ENCODE measurements around the gene AIFM2.
A peak's percentile ranks its signal among the peaks of the same experiment; 100 is the strongest.

Gene AIFM2

GRCh38 chr10:70176441-70176840 lies 43.8 kb upstream of the AIFM2 start:
- no peak for DNase-seq
- Histone ChIP-seq H3K36me3 (replicated peaks; ENCODE audit: insufficient read depth, low read length) (no peaks in the 10 kb centered on the region), H2AFZ (ENCODE audit: low read length) (no peak overlapping the region), H3K9me3 (replicated peaks; ENCODE audit: insufficient read depth, low read length) (no peaks in the 10 kb centered on the region), H3K4me2 (ENCODE audit: low read depth, low read length) (no peak overlapping the region), H3K9ac (ENCODE audit: low read length) (no peak overlapping the region), H3K9me2 (replicated peaks; ENCODE audit: insufficient read depth, low read length) (no peaks in the 10 kb centered on the region), H3K4me1 (ENCODE audit: low read length) (peaks cover 8% of the 10 kb centered on the region; the same call in 1 of the 2 replicates), H3K79me2 (ENCODE audit: low read length) (no peaks in the 10 kb centered on the region), H3K27ac (ENCODE audit: low read length) (no peak overlapping the region), H4K20me1 (ENCODE audit: insufficient read depth, low read length) (no peaks in the 10 kb centered on the region), H3K4me3 (ENCODE audit: low read length) (no peak overlapping the region), H3F3A (ENCODE audit: insufficient read depth, low read length) (peaks cover 8% of the 10 kb centered on the region; the same call in 1 of the 2 replicates), H3K27me3 (replicated peaks; ENCODE audit: insufficient read depth, low read length) (no peaks in the 10 kb centered on the region)
- TF ChIP-seq CTCF (IDR thresholded peaks at IDR 0.05; ENCODE audit: low read length) = no peak
- TF ChIP-seq EZH2 (optimal IDR thresholded peaks at IDR 0.05; ENCODE audit: low read depth, low read length) = no peak
- TF ChIP-seq EZH2phosphoT487 (IDR thresholded peaks at IDR 0.05; ENCODE audit: low read length) = no peak

- Histone ChIP-seq H4K20me1 (ENCODE audit: insufficient read depth, low read length) (no peaks in the 10 kb centered on the region), H3K4me3 (ENCODE audit: low read length) (no peak overlapping the region), H3K79me2 (ENCODE audit: low read length) (no peaks in the 10 kb centered on the region), H3K4me1 (ENCODE audit: low read length) (peaks cover 8% of the 10 kb centered on the region), H3K4me2 (ENCODE audit: low read depth, low read length) (no peak overlapping the region), H2AFZ (ENCODE audit: low read length) (no peak overlapping the region), H3K9ac (ENCODE audit: low read length) (no peak overlapping the region), H3K27me3 (replicated peaks; ENCODE audit: insufficient read depth, low read length) (no peaks in the 10 kb centered on the region), H3K27ac (ENCODE audit: low read length) (no peak overlapping the region), H3F3A (ENCODE audit: insufficient read depth, low read length) (peaks cover 8% of the 10 kb centered on the region; the same call in 1 of the 2 replicates), H3K9me2 (replicated peaks; ENCODE audit: insufficient read depth, low read length) (no peaks in the 10 kb centered on the region), H3K9me3 (replicated peaks; ENCODE audit: insufficient read depth, low read length) (no peaks in the 10 kb centered on the region), H3K36me3 (replicated peaks; ENCODE audit: insufficient read depth, low read length) (no peaks in the 10 kb centered on the region)
- TF ChIP-seq CTCF (IDR thresholded peaks at IDR 0.05; ENCODE audit: low read length) (no peak), EZH2 (optimal IDR thresholded peaks at IDR 0.05; ENCODE audit: low read depth, low read length) (no peak), EZH2phosphoT487 (IDR thresholded peaks at IDR 0.05; ENCODE audit: low read length) (no peak)
- no peak for DNase-seq
Observed at GRCh38 chr10:70175516-70175915, 42.9 kb upstream of the AIFM2 start.

- H3F3A ChIP-seq (ENCODE audit: insufficient read depth, low read length) = peaks cover 8% of the 10 kb centered on the region; the same call in 1 of the 2 replicates
Observed at GRCh38 chr10:70174058-70174741, 41.6 kb upstream of the AIFM2 start.

More at GRCh38 chr10:70174058-70174741, 41.6 kb upstream of the AIFM2 start:
- H3K27me3 ChIP-seq (replicated peaks; ENCODE audit: insufficient read depth, low read length) = no peaks in the 10 kb centered on the region
- no peak overlapping the region for H3K4me3 ChIP-seq (ENCODE audit: low read length)
- TF ChIP-seq EZH2 (optimal IDR thresholded peaks at IDR 0.05; ENCODE audit: low read depth, low read length) (no peak), EZH2phosphoT487 (IDR thresholded peaks at IDR 0.05; ENCODE audit: low read length) (no peak), CTCF (IDR thresholded peaks at IDR 0.05; ENCODE audit: low read length) (no peak)
- H3K9me2 ChIP-seq (replicated peaks; ENCODE audit: insufficient read depth, low read length) = no peaks in the 10 kb centered on the region
- H3K79me2 ChIP-seq (ENCODE audit: low read length) = peaks cover 12% of the 10 kb centered on the region
- peak overlapping the region; percentile 41; the same call in 1 of the 2 replicates for H3K27ac ChIP-seq (ENCODE audit: low read length)
- no peak overlapping the region for H3K9ac ChIP-seq (ENCODE audit: low read length)
- H3K36me3 ChIP-seq (replicated peaks; ENCODE audit: insufficient read depth, low read length) = no peaks in the 10 kb centered on the region
- peak; percentile 72 for DNase-seq
- peaks cover 10% of the 10 kb centered on the region for H3K4me1 ChIP-seq (ENCODE audit: low read length)
- no peaks in the 10 kb centered on the region for H3K9me3 ChIP-seq (replicated peaks; ENCODE audit: insufficient read depth, low read length)
- H3K4me2 ChIP-seq (ENCODE audit: low read depth, low read length) = peak overlapping the region; percentile 57
- H2AFZ ChIP-seq (ENCODE audit: low read length) = peak overlapping the region; percentile 45
- no peaks in the 10 kb centered on the region for H4K20me1 ChIP-seq (ENCODE audit: insufficient read depth, low read length)
